ENCODE measurements around the gene CPNE2. TPM values are rescaled to one million over a fixed set of nuclear protein-coding genes. Genes with fewer than 3 reads are reported as not detected.

The CPNE2 gene
- polyA plus RNA-seq, 1 donor (not counting 4 experiments of a cell fraction or from before 2014, with no cell fraction given) = 26.5 TPM

DNA sequence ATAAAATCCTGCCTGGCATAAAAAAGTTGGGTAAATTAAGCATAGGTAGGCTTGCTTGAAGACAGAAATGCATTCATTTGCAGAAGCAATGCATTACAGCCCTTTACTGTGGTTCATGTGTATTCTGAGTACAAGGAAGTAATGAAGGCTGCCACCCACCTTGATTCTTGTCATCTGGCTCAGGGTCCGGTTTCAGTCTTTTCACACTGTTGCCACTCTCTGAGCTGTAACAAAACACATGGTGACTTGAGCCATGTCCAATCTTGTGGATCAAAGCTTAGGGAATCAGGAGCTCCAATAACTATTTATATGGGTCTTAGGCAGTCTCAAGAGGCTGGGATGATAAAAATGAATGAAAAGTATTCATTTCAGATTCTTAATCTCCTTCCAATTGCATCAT, 71.5 kb downstream of the CPNE2 start:
- peaks cover 10 to 34% of the 10 kb centered on the region in 2 experiments for H3K36me3 ChIP-seq (ENCODE audit: control insufficient read depth in 2 of 2, extremely low read depth in 1 of 2, insufficient read depth in 2 of 2, low read length in 2 of 2)
- H3K9me3 ChIP-seq (ENCODE audit: control insufficient read depth, low read depth, low read length) = no peaks in the 10 kb centered on the region
- H2AFZ ChIP-seq (ENCODE audit: control insufficient read depth, low read length) = no peak overlapping the region
- H3K4me3 ChIP-seq (ENCODE audit: control insufficient read depth in 2 of 3, extremely low read depth in 1 of 3, insufficient read depth in 2 of 3, low read depth in 1 of 3, low read length in 3 of 3) = no peak overlapping the region
- FAIRE-seq = no peak
- no peak for DNase-seq (ENCODE audit: low read depth, low spot score)
- H3K9ac ChIP-seq (ENCODE audit: control insufficient read depth, extremely low read depth, insufficient read depth, low read length) = no peak overlapping the region
- H3K27me3 ChIP-seq (ENCODE audit: control insufficient read depth, extremely low read depth, insufficient read depth, low read length) = no peaks in the 10 kb centered on the region
- peaks cover 25% of the 10 kb centered on the region for H3K4me1 ChIP-seq (ENCODE audit: control insufficient read depth, extremely low read depth, insufficient read depth, low read length)
- dilution Hi-C loops (cut with MboI; ENCODE audit: extremely low pct_ligation_motif_present, low sequenced_read_pairs) = no loop called here
- no peak overlapping the region for H3K27ac ChIP-seq (ENCODE audit: control insufficient read depth, insufficient read depth, low read length)
- no peaks in the 10 kb centered on the region for H3K79me2 ChIP-seq (ENCODE audit: control insufficient read depth, insufficient read depth, low read length)
- H3K4me2 ChIP-seq (ENCODE audit: control insufficient read depth, extremely low read depth, insufficient read depth, low read depth, low read length) = no peak overlapping the region
- no peak for TF ChIP-seq EZH2 (IDR thresholded peaks at IDR 0.05; ENCODE audit: low read length)
- TF ChIP-seq, protein P1, sequence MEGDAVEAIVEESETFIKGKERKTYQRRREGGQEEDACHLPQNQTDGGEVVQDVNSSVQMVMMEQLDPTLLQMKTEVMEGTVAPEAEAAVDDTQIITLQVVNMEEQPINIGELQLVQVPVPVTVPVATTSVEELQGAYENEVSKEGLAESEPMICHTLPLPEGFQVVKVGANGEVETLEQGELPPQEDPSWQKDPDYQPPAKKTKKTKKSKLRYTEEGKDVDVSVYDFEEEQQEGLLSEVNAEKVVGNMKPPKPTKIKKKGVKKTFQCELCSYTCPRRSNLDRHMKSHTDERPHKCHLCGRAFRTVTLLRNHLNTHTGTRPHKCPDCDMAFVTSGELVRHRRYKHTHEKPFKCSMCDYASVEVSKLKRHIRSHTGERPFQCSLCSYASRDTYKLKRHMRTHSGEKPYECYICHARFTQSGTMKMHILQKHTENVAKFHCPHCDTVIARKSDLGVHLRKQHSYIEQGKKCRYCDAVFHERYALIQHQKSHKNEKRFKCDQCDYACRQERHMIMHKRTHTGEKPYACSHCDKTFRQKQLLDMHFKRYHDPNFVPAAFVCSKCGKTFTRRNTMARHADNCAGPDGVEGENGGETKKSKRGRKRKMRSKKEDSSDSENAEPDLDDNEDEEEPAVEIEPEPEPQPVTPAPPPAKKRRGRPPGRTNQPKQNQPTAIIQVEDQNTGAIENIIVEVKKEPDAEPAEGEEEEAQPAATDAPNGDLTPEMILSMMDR (optimal IDR thresholded peaks at IDR 0.05 in 1 of 3, IDR thresholded peaks at IDR 0.05 in 1 of 3, conservative IDR thresholded peaks at IDR 0.05 in 1 of 3; ENCODE audit: extremely low read depth in 1 of 3, insufficient read depth in 2 of 3, low read length in 3 of 3) = no peak
- H3K9me1 ChIP-seq (ENCODE audit: control insufficient read depth, extremely low read depth, insufficient read depth, low read length) = peaks cover 4% of the 10 kb centered on the region
- H4K20me1 ChIP-seq (ENCODE audit: control insufficient read depth, extremely low read depth, insufficient read depth, low read length) = no peaks in the 10 kb centered on the region

GRCh38 chr16:57165483-57165882, 73.1 kb downstream of the CPNE2 start:
- H3K79me2 ChIP-seq (ENCODE audit: control insufficient read depth, insufficient read depth, low read length) = no peaks in the 10 kb centered on the region
- H3K4me2 ChIP-seq (ENCODE audit: control insufficient read depth, extremely low read depth, insufficient read depth, low read depth, low read length) = no peak overlapping the region
- peaks cover 4% of the 10 kb centered on the region for H3K9me1 ChIP-seq (ENCODE audit: control insufficient read depth, extremely low read depth, insufficient read depth, low read length)
- H3K4me3 ChIP-seq (ENCODE audit: control insufficient read depth in 2 of 3, extremely low read depth in 1 of 3, insufficient read depth in 2 of 3, low read depth in 1 of 3, low read length in 3 of 3) = no peak overlapping the region
- dilution Hi-C loops (cut with MboI; ENCODE audit: extremely low pct_ligation_motif_present, low sequenced_read_pairs) = no loop called here
- no peaks in the 10 kb centered on the region for H3K27me3 ChIP-seq (ENCODE audit: control insufficient read depth, extremely low read depth, insufficient read depth, low read length)
- FAIRE-seq (no peak), DNase-seq (ENCODE audit: low read depth, low spot score) (no peak)
- peaks cover 8 to 32% of the 10 kb centered on the region in 2 experiments for H3K36me3 ChIP-seq (ENCODE audit: control insufficient read depth in 2 of 2, extremely low read depth in 1 of 2, insufficient read depth in 2 of 2, low read length in 2 of 2)
- no peak overlapping the region for H2AFZ ChIP-seq (ENCODE audit: control insufficient read depth, low read length)
- H3K4me1 ChIP-seq (ENCODE audit: control insufficient read depth, extremely low read depth, insufficient read depth, low read length) = peaks cover 25% of the 10 kb centered on the region
- no peaks in the 10 kb centered on the region for H3K9me3 ChIP-seq (ENCODE audit: control insufficient read depth, low read depth, low read length)
- TF ChIP-seq, protein P1 (optimal IDR thresholded peaks at IDR 0.05 in 1 of 3, IDR thresholded peaks at IDR 0.05 in 1 of 3, conservative IDR thresholded peaks at IDR 0.05 in 1 of 3; ENCODE audit: extremely low read depth in 1 of 3, insufficient read depth in 2 of 3, low read length in 3 of 3) = no peak
- TF ChIP-seq EZH2 (IDR thresholded peaks at IDR 0.05; ENCODE audit: low read length) = no peak
- no peaks in the 10 kb centered on the region for H4K20me1 ChIP-seq (ENCODE audit: control insufficient read depth, extremely low read depth, insufficient read depth, low read length)
- no peak overlapping the region for H3K9ac ChIP-seq (ENCODE audit: control insufficient read depth, extremely low read depth, insufficient read depth, low read length)
- no peak overlapping the region for H3K27ac ChIP-seq (ENCODE audit: control insufficient read depth, insufficient read depth, low read length)

Data from keratinocyte (primary cell).